Measurements from ENCODE around the gene MAPRE2. TPM values are rescaled to one million over a fixed set of nuclear protein-coding genes. Genes with fewer than 3 reads are reported as not detected.

The MAPRE2 gene
- total and polyA plus RNA-seq, 11 donors: 36.4 to 190 (median 137) TPM

- 91 to 96% (median 94%) methylated on average over 2 of the region's 2 CpGs for WGBS, 4 donors
These were observed 120.3 kb downstream of the MAPRE2 start for GRCh38 chr18:35161485-35161884.

DNA sequence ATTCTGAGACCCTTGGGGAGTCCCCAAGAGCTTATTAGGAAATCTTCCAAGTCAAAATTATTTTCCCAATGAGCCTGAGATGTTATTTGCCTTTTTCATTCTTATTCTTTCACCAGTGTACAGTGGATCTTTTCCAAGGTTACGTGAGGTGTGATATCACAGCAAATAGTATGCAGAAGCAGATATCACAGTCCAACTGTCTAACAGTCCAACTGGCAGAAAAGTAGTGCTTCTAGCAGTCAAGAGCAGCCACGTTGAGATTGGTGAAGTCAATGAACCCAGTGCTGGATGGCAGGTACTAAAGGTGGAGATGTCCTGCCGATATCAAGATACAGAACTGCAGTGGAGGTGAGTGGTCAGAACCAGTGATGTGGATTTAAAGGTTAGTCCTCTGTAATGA lies 120.7 kb downstream of the MAPRE2 start:
- H3K27ac ChIP-seq: no peak overlapping the region
- 62 to 77% (median 70%) methylated on average over 3 of the region's 3 CpGs for WGBS, 4 donors
- H3K4me1 ChIP-seq: peaks cover 0 to 23% (median 14%) of the 10 kb centered on the region in 12 donors
- no peaks in the 10 kb centered on the region for H3K36me3 ChIP-seq
- no peaks in the 10 kb centered on the region for H3K27me3 ChIP-seq
- no peak for ATAC-seq
- intact Hi-C loops (cut with DNase I): no loop called here
- no peak for TF ChIP-seq POLR2A (IDR thresholded peaks at IDR 0.05)
- TF ChIP-seq, protein P1, sequence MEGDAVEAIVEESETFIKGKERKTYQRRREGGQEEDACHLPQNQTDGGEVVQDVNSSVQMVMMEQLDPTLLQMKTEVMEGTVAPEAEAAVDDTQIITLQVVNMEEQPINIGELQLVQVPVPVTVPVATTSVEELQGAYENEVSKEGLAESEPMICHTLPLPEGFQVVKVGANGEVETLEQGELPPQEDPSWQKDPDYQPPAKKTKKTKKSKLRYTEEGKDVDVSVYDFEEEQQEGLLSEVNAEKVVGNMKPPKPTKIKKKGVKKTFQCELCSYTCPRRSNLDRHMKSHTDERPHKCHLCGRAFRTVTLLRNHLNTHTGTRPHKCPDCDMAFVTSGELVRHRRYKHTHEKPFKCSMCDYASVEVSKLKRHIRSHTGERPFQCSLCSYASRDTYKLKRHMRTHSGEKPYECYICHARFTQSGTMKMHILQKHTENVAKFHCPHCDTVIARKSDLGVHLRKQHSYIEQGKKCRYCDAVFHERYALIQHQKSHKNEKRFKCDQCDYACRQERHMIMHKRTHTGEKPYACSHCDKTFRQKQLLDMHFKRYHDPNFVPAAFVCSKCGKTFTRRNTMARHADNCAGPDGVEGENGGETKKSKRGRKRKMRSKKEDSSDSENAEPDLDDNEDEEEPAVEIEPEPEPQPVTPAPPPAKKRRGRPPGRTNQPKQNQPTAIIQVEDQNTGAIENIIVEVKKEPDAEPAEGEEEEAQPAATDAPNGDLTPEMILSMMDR (IDR thresholded peaks at IDR 0.05): no peak
- H3K4me3 ChIP-seq: no peak overlapping the region
- no peak for DNase-seq
- H3K9me3 ChIP-seq: no peaks in the 10 kb centered on the region

More at GRCh38 chr18:35161485-35161884, 120.3 kb downstream of the MAPRE2 start:
- DNase-seq (no peak), ATAC-seq (no peak)
- Histone ChIP-seq H3K27ac (no peak overlapping the region), H3K4me3 (no peak overlapping the region), H3K9me3 (no peaks in the 10 kb centered on the region), H3K4me1 (peaks cover 0 to 23% (median 14%) of the 10 kb centered on the region in 12 donors), H3K27me3 (no peaks in the 10 kb centered on the region), H3K36me3 (no peaks in the 10 kb centered on the region)
- intact Hi-C loops (cut with DNase I): no loop called here
- no peak for TF ChIP-seq POLR2A (IDR thresholded peaks at IDR 0.05)
- TF ChIP-seq, protein P1 (IDR thresholded peaks at IDR 0.05): no peak

GRCh38 chr18:35163014-35163539 lies 121.9 kb downstream of the MAPRE2 start:
- DNase-seq: no peak
- Histone ChIP-seq H3K27me3 (no peaks in the 10 kb centered on the region), H3K4me1 (peaks cover 0 to 23% (median 14%) of the 10 kb centered on the region in 12 donors), H3K27ac (peak overlapping the region in 4 of 12 donors; percentile 12 to 66 (median 50)), H3K36me3 (no peaks in the 10 kb centered on the region), H3K9me3 (no peaks in the 10 kb centered on the region), H3K4me3 (no peak overlapping the region)
- peak in 1 of 4 donors; percentile 23 for ATAC-seq
- intact Hi-C loops (cut with DNase I): no loop called here
- TF ChIP-seq, protein P1 (IDR thresholded peaks at IDR 0.05): no peak
- no peak for TF ChIP-seq POLR2A (IDR thresholded peaks at IDR 0.05)

GRCh38 chr18:35163721-35164120 lies 122.5 kb downstream of the MAPRE2 start:
- H3K36me3 ChIP-seq: no peaks in the 10 kb centered on the region
- H3K27ac ChIP-seq: peak overlapping the region in 9 of 12 donors; percentile 17 to 73 (median 53)
- WGBS, 4 donors: 76 to 88% (median 79%) methylated on average over 5 of the region's 5 CpGs
- no peaks in the 10 kb centered on the region for H3K27me3 ChIP-seq
- DNase-seq (no peak), ATAC-seq (peak in 2 of 4 donors; percentile 8 to 27)
- H3K4me1 ChIP-seq: peaks cover 0 to 23% (median 14%) of the 10 kb centered on the region in 12 donors
- no peak overlapping the region for H3K4me3 ChIP-seq
- intact Hi-C loops (cut with DNase I): no loop called here
- no peaks in the 10 kb centered on the region for H3K9me3 ChIP-seq
- TF ChIP-seq, protein P1 (IDR thresholded peaks at IDR 0.05): no peak
- TF ChIP-seq POLR2A (IDR thresholded peaks at IDR 0.05): no peak

Measured in heart left ventricle (tissue), 16 donors.